Measurements from ENCODE around the gene GNAT3.

GNAT3 gene

GRCh38 chr7:80499350-80499953 lies 12.4 kb downstream of the GNAT3 start:
- no peak for DNase-seq

- no peak for DNase-seq
Measured at GRCh38 chr7:80498481-80499349, 13.1 kb downstream of the GNAT3 start.

GRCh38 chr7:80496586-80496985 lies 15.3 kb downstream of the GNAT3 start:
- DNase-seq = no peak

DNA sequence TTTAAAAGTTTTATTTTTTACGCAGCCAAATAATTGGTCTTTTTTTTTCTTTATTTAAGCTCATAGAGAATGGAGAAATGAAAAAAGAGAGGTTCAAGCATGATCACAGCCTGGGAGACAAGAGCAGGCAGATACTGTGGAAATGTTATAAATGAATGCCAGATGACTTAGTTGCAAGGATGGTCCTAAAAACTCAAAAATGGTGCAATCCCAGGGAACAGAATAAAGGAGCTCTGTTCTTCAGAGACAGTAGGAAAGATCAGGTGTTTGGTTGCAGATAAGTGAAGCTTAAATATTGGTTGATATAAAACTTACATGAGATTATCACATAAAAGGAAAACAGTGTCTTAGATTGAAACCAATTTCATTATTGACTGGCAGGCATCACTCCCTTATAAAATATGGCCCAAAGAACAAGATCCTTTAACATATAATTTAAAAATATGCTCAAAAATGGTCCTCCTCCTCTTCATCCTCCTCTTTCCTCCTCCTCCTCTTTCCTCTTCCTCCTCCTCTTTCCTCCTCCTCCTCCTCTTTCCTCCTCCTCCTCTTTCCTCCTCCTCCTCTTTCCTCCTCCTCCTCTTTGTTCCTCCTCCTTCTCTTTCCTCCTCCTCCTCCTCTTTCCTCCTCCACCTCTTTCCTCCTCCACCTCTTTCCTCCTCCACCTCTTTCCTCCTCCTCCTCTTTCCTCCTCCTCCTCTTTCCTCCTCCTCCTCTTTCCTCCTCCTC lies 18.6 kb downstream of the GNAT3 start:
- DNase-seq = no peak

GRCh38 chr7:80491462-80491861 lies 20.4 kb downstream of the GNAT3 start:
- no peak for DNase-seq

- no peak for DNase-seq
Measured at GRCh38 chr7:80488851-80489370, 23.0 kb downstream of the GNAT3 start.

GRCh38 chr7:80488406-80488805 lies 23.5 kb downstream of the GNAT3 start:
- no peak for DNase-seq

DNA sequence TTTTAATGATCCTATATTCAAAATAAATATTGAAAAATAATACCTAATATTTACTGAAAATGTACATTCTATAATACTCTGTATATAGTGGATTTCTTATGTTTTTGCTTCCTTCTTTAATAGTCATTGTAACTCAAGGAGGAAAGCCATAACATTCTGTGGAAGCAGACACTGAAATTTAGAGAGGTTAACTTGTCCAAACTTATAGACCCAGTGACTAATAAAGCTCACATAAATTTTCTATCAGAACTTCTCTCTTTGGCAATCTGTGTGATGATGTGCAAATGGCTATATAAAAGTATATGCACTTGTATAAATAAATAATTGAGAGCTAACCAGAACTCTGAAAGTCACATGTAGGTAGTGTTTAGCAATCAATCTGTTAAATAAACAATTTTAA lies 26.1 kb downstream of the GNAT3 start:
- no peak for DNase-seq

- DNase-seq = no peak
Measured at GRCh38 chr7:80482950-80483349, 28.9 kb downstream of the GNAT3 start.

GRCh38 chr7:80481196-80481884 lies 30.5 kb downstream of the GNAT3 start:
- DNase-seq = no peak

DNA sequence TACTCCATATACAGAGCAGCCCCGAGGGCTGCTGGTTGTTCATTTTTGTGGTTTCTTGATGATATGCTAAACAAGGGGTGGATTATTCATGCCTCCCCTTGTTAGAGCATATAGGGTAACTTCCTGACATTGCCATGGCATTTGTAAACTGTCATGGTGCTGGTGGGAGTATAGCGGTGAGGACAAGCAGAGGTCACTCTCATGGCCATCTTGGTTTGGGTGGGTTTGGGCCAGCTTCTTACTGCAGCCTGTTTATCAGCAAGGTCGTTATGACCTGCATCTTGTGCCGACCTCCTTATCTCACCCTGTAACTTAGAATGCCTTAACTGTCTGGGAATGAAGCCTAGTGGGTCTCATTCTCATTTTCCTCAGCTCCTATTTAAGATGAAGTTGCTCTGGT lies 31.3 kb downstream of the GNAT3 start:
- DNase-seq = no peak

DNA sequence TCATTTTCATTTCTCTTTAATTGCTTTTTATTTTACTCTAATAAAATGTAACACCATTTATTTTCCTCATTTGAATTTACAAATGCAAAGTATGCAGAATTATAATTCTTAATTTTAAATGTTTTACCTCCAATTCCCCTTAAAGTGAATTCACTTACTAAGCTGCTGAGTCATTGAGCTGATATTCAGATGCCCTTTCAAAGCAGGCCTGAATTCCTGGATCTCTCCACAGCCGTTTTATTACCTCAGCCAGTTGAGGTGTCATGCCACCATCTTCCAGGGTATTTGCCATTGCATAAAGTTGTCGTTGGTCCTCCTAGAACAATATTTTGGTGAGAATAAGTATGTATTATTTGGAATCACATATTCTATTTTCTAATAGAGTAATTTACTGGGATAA lies 33.2 kb downstream of the GNAT3 start:
- no peak for DNase-seq

DNA sequence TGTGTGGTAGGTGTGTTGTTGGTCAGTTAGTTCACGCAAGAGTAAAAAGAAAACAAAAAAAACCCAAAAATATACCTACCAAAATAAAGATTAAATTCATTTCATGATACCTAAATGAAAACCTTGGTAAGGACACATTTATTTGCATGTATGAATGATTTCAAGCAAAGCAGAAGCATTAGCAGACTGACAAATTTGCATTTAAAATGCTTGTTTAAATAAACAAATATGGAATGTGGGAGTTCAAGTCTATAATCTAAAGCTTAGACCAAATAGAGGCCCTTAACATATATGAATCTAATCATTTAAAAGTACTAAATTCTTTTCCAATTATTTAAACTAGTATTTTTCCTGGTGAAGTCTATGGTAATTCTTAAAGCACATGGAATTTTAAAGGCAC lies 35.8 kb downstream of the GNAT3 start:
- DNase-seq = no peak

DNA sequence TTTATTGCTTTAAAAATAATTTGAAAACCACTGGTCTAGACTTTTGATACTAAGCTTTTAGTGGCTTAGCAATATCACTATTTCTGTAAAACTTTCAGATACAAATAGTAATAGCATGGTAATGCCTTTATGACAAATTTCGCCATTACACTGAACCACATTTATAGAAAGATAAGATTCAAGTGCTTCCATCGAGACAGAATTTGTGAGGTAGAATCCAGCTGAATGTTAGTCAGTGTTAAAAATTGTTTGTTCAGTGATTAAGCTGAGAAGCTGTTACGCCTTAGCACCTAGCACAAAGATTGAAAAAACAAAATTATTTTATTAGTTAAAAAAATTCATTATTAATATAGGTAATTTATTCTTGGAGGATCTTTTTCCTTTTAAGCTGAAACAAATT lies 36.5 kb downstream of the GNAT3 start:
- DNase-seq = no peak

DNA sequence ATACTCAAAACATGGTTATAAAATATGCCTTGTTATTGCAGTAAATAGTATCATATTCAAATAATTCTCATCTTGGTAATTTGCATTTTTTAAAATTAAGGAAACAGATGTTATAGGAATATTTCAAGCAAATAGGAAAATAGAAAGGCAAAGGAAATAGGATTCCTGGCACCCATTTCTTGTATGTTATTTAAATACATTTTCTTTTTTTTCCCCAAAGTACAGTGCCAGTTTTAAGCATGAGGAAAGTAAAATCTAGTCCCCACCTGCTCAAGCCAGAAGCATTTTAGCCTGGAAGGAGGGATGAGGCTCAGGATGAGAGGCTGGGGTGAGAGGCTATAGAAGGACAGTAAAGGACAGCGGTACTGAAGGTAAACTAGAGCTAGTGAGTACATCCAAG lies 38.1 kb downstream of the GNAT3 start:
- DNase-seq = no peak

DNA sequence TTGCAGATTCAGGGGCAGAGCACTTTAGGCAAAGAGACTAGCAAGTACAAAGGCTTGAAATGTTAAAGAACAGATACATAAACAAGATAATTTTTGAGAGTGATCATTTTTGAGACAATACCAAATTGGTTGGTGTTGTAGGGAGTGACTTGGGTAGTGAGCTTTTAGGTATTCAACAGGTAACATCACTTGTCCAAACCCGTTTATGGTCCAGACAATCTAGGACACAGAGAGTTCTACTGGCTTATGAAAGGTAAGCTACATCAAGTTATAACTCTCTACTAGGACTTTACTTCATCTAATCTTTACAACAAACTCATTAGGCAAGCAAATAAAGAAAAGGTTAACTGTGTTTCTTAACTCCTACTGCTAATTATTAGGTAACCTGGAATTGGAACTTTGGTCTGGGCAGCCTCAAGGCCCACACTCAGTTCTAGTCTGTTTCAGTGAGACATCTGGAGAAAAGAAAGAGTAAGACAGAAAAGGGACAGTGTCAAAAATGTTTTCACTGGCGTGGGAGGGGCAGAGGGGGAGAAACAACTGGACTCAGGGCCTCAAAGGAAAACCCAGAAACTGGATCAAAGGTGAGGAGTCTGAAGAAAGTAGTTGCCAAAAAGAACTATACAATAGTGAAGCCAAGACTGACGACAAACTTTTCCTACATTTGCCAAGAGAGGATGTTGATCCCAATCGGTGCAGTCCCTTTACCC lies 39.2 kb downstream of the GNAT3 start:
- no peak for DNase-seq

DNA sequence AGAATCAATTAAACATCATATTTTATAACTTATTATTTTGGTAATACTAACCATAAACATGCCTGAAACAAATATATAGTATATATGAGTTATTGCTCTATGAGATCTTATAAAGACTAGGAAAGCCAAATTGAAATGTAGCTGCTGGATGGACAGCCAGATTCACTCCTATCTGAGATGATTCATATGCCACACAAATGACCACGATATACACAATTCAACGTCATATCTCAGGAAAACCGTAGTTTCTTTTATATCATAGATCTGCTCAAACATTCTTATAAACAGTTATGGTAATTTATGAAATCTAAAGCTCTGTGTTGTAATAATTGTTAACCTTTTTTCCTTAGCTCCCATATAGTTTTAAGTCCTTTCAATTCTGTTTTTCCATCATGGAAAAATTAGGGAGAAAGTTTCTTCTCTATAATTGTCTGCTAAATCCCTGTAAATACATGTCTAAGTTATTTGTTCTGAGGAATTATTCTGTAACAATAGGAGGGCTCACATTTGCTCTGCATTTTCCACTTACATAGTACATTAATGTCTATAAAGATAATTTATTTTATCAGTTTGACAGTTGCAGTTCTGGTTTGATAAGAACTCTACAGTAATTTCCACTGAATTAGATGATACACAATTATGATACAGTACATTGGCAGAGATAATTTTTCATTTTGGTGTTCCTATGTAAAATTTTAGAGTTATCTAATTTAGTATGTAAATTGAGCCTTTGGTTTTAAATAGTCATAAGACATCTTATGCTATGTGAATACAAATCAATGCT lies 42.7 kb downstream of the GNAT3 start:
- DNase-seq = no peak

GRCh38 chr7:80467069-80467468 lies 44.8 kb downstream of the GNAT3 start:
- no peak for DNase-seq

GRCh38 chr7:80466636-80467035 lies 45.2 kb downstream of the GNAT3 start:
- DNase-seq = no peak

GRCh38 chr7:80464211-80464610 lies 47.7 kb downstream of the GNAT3 start:
- no peak for DNase-seq

DNA sequence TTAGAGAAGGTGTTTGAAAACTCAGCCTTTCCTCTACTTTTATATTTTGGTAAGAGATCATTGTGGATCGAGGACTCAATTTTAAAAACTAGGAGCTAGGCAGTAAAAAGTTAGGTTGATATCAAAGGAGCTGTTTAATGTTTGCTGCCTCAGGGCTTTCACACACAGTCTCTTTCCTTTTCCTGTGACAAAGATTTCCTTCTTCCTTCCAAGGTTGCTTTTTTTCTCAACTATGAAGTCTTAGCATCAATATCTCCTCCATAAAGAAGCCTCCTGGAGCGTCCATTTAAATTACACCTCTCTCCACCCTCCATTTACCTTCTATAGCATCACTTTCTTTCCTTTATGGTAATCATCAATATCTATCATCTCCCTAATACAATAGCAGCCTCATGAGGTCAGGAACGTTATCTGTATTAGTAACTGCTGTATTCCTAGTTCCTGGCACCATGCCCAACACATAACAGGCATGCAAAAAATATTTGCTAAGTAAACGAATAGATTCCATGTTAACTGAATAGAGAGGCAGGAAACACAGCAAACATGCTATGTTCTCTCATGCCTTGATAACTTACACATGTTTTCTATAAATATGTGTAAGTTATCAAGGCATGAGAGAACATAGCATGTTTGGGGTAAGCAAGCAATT lies 48.5 kb downstream of the GNAT3 start:
- DNase-seq = no peak

Measured in activated CD4-positive, alpha-beta T cell treated with anti-CD3 and anti-CD28 coated beads, Interleukin-2, Interleukin-6, amounts not matched to agents 100 ng/mL and 50 ng/mL, durations not matched to agents 16 hours and 8 hours (primary cell).